Hepatocyte (in vitro differentiated cells): ENCODE measurements around the gene SUN3.

Experiments
- EZH2 ChIP-seq: fragments of 200-600 bp; sonication (generic); IDR thresholded peaks from 2 replicates; pipeline ENCODE4 v1.6.1; 2016; ENCODE audit warnings: antibody characterized with exemption, mild to moderate bottlenecking, borderline replicate concordance
- TF ChIP-seq, protein P1 (sequence below): fragments of 200-600 bp; sonication (generic); IDR thresholded peaks from 2 replicates; pipeline ENCODE4 v1.5.1; 2016; ENCODE audit warnings: antibody characterized with exemption, mild to moderate bottlenecking; ENCODE audit not compliant: poor library complexity

DNA sequence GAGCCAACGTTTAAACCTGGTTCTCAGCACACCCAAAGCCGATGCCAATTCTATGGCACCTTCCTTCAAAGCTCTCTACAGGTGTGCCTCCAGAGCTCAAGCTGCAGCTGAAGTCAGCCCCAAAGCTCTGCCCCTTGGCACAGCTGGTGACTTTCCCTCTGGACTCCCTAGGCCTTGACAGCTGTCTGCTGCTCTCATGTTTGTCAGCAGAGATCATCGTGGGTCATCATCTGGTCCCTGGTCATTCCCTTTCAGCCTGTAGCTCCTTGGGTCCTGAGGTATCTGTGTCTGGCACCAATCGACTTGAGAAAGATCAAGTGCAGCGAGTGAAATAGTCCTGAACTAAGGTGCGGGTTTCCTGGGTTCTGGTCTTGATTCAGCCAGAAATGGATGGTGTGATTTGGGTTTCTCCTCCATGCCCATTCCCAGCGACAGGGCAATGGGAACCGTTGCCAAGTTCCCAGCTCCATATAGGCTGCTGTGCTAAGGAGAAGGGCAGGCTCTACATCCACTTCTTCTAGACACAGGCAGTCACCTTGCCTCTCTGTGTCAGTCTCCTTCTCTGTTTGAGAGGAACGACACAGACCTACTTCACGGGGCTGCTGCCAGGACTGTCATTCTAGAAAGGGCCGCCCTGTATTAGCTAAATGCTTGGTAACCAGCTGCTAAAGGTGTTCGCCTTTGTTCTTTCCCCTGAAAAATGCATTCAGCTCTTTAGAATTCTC, 84.2 kb downstream of the SUN3 start:
- TF ChIP-seq, protein P1, sequence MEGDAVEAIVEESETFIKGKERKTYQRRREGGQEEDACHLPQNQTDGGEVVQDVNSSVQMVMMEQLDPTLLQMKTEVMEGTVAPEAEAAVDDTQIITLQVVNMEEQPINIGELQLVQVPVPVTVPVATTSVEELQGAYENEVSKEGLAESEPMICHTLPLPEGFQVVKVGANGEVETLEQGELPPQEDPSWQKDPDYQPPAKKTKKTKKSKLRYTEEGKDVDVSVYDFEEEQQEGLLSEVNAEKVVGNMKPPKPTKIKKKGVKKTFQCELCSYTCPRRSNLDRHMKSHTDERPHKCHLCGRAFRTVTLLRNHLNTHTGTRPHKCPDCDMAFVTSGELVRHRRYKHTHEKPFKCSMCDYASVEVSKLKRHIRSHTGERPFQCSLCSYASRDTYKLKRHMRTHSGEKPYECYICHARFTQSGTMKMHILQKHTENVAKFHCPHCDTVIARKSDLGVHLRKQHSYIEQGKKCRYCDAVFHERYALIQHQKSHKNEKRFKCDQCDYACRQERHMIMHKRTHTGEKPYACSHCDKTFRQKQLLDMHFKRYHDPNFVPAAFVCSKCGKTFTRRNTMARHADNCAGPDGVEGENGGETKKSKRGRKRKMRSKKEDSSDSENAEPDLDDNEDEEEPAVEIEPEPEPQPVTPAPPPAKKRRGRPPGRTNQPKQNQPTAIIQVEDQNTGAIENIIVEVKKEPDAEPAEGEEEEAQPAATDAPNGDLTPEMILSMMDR: no peak
- TF ChIP-seq EZH2: no peak
